ENCODE measurements around the gene FAM13A.

DNA sequence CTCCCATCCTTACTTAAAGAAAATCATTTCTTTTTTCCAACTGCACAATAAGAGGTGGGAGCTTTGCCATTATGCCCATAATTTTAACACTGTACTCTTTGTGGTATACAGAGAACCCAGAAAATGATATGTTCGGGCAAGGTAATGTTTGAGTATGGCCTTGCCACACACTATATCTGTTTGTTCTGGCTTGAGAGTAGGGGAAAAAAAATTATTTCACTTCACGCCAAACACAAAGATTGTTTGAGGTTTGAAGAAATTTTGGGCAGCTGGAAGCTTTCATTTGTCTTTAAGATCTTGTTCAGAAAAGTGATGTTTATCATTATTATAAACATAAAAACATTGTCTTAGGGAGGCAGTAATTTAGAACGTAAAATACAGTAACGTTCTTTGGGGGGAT lies 244.0 kb downstream of the FAM13A start:
- TF ChIP-seq CTCF (IDR thresholded peaks at IDR 0.05; ENCODE audit: low read depth, low read length) (no peak), MYC (IDR thresholded peaks at IDR 0.05; ENCODE audit: low read depth, low read length) (no peak), POLR2A (IDR thresholded peaks at IDR 0.05; ENCODE audit: extremely low read depth, insufficient read length) (no peak), MAX (IDR thresholded peaks at IDR 0.05; ENCODE audit: low read depth, low read length) (no peak)
